Measurements from ENCODE around the gene DOCK6. TPM values are rescaled to one million over a fixed set of nuclear protein-coding genes. Genes with fewer than 3 reads are reported as not detected.

The DOCK6 gene
- total and polyA plus RNA-seq, 2 experiments from 2014 or later = 17.4 to 36.8 TPM

- H3K4me1 ChIP-seq (ENCODE audit: insufficient read depth) = no peaks in the 10 kb centered on the region
- H4K20me1 ChIP-seq (ENCODE audit: insufficient read depth, poor library complexity, severe bottlenecking) = no peaks in the 10 kb centered on the region
- no peaks in the 10 kb centered on the region for H3K9me3 ChIP-seq (ENCODE audit: low read depth)
- no peak overlapping the region for H3K27ac ChIP-seq
- H2AFZ ChIP-seq = no peak overlapping the region
- no peaks in the 10 kb centered on the region for H3K27me3 ChIP-seq
- peak; percentile 87 for DNase-seq (ENCODE audit: low spot score)
- no peaks in the 10 kb centered on the region for H3K79me2 ChIP-seq
- H3K9me2 ChIP-seq (replicated peaks; ENCODE audit: insufficient read depth) = no peaks in the 10 kb centered on the region
- H3K4me3 ChIP-seq = no peak overlapping the region
- no peak overlapping the region for H3K4me2 ChIP-seq
- no peaks in the 10 kb centered on the region for H3K36me3 ChIP-seq (replicated peaks; ENCODE audit: insufficient read depth, low read depth)
- TF ChIP-seq EZH2 (IDR thresholded peaks at IDR 0.05; ENCODE audit: borderline replicate concordance) (no peak), EZH2phosphoT487 (IDR thresholded peaks at IDR 0.05; ENCODE audit: low read depth, severe bottlenecking, unreplicated experiment) (no peak), CTCF (IDR thresholded peaks at IDR 0.05; ENCODE audit: poor library complexity) (peak; percentile 58)
- 62% methylated on average over 42 of the region's 48 CpGs for WGBS (ENCODE audit: low lambda C conversion rate, missing lambda C conversion rate)
Measured at GRCh38 chr19:11242864-11243797, 19.2 kb downstream of the DOCK6 start.

- Histone ChIP-seq H3K79me2 (no peaks in the 10 kb centered on the region), H3K27me3 (no peaks in the 10 kb centered on the region), H3K4me3 (no peak overlapping the region), H3K4me2 (no peak overlapping the region), H3K9me2 (replicated peaks; ENCODE audit: insufficient read depth) (no peaks in the 10 kb centered on the region), H3K9me3 (ENCODE audit: low read depth) (no peaks in the 10 kb centered on the region), H2AFZ (no peak overlapping the region), H3K36me3 (replicated peaks; ENCODE audit: insufficient read depth, low read depth) (no peaks in the 10 kb centered on the region), H4K20me1 (ENCODE audit: insufficient read depth, poor library complexity, severe bottlenecking) (no peaks in the 10 kb centered on the region), H3K27ac (peak overlapping the region; percentile 48), H3K4me1 (ENCODE audit: insufficient read depth) (no peaks in the 10 kb centered on the region)
- no peak for DNase-seq (ENCODE audit: low spot score)
- TF ChIP-seq CTCF (IDR thresholded peaks at IDR 0.05; ENCODE audit: poor library complexity) = no peak
- no peak for TF ChIP-seq EZH2phosphoT487 (IDR thresholded peaks at IDR 0.05; ENCODE audit: low read depth, severe bottlenecking, unreplicated experiment)
- TF ChIP-seq EZH2 (IDR thresholded peaks at IDR 0.05; ENCODE audit: borderline replicate concordance) = no peak
- 91% methylated on average over 11 of the region's 11 CpGs for WGBS (ENCODE audit: low lambda C conversion rate, missing lambda C conversion rate)
Measured at GRCh38 chr19:11242025-11242424, 20.3 kb downstream of the DOCK6 start.

- Histone ChIP-seq H4K20me1 (ENCODE audit: insufficient read depth, poor library complexity, severe bottlenecking) (no peaks in the 10 kb centered on the region), H3K79me2 (no peaks in the 10 kb centered on the region), H3K27me3 (no peaks in the 10 kb centered on the region), H3K4me2 (no peak overlapping the region), H2AFZ (no peak overlapping the region), H3K27ac (no peak overlapping the region), H3K9me3 (ENCODE audit: low read depth) (no peaks in the 10 kb centered on the region), H3K36me3 (replicated peaks; ENCODE audit: insufficient read depth, low read depth) (no peaks in the 10 kb centered on the region), H3K9me2 (replicated peaks; ENCODE audit: insufficient read depth) (no peaks in the 10 kb centered on the region), H3K4me3 (no peak overlapping the region), H3K4me1 (ENCODE audit: insufficient read depth) (no peaks in the 10 kb centered on the region)
- no peak for DNase-seq (ENCODE audit: low spot score)
- WGBS (ENCODE audit: low lambda C conversion rate, missing lambda C conversion rate) = 98% methylated on average over 8 of the region's 8 CpGs
- TF ChIP-seq CTCF (IDR thresholded peaks at IDR 0.05; ENCODE audit: poor library complexity) (no peak), EZH2 (IDR thresholded peaks at IDR 0.05; ENCODE audit: borderline replicate concordance) (no peak), EZH2phosphoT487 (IDR thresholded peaks at IDR 0.05; ENCODE audit: low read depth, severe bottlenecking, unreplicated experiment) (no peak)
Measured at GRCh38 chr19:11240008-11240444, 22.3 kb downstream of the DOCK6 start.

Data from hepatocyte (in vitro differentiated cells).